ENCODE measurements around the gene FXYD1.

The FXYD1 gene

DNA sequence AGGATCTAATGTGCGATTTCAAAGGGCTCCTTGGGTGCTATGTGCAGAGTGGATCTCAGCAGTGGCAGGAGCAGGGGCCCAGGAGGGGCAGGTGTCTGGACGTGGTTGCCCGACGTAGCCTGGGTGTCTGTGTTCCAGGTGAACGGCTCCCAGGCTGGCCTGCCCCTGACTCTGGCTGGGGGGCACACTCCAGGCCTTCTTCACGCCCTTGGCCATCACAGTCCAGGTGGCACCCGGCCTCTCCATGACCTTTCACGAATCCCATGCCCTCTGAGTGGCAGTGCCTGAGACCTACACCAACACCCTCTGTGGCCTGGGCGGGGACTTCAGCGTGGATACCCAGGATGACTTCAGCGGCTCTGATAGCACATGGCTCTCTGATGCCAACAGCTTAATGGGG lies 34.3 kb upstream of the FXYD1 start:
- FAIRE-seq (no peak), DNase-seq (ENCODE audit: insufficient read length, low spot score) (no peak)
- TF ChIP-seq POLR2A (IDR thresholded peaks at IDR 0.05; ENCODE audit: low read depth, low read length) = no peak

DNA sequence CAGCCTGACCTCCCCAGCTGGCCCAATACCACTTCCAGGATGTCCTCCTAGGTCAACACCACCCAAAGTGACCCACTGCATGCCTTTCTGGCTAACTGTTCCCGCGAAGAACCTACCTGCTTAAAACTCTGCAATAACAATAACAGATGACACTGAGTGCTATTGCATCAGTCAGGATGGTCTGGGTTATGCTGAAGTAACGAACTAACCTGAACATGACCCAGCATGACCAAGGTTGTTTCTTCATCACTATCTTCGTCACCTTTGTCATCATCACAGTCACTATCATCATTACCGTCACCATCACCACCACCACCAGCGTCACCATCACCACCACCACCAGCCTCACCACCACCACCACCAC lies 33.6 kb upstream of the FXYD1 start:
- DNase-seq (ENCODE audit: insufficient read length, low spot score) (no peak), FAIRE-seq (no peak)
- TF ChIP-seq POLR2A (IDR thresholded peaks at IDR 0.05; ENCODE audit: low read depth, low read length) = no peak

DNA sequence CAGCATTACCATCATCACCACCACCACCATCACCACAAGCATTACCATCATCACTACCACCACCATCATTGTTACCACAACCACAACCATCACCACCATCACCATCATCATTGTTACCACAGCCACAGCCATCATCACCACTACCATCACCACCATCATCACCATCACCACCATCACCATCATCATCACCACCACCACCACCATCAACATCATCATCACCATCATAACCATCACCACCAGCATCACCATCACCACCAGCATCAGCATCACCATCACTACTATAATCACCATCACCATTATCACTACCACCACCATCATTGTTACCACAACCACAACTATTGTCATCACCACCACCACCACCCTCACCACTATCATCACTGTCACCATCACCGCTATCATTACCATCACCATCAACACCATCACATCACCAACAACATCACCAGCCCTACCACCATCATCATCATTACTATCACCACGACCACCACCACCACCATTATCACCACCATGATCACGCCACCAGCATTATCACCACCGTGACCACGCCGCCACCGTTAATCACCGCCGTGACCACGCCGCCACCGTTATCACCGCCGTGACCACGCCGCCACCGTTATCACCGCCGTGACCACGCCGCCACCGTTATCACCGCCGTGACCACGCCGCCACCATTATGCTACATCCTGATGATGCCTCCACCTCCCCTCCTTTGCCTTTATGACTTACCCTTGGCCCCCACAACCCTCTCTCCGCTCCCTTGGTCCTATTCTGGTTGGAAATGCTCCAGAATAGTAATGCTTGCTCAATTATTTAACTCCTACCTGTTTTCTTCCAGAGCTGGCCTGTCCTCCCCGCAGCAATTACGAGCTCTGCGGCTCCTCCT lies 33.0 kb upstream of the FXYD1 start:
- TF ChIP-seq POLR2A (IDR thresholded peaks at IDR 0.05; ENCODE audit: low read depth, low read length) = no peak
- no peak for FAIRE-seq
- no peak for DNase-seq (ENCODE audit: insufficient read length, low spot score)

DNA sequence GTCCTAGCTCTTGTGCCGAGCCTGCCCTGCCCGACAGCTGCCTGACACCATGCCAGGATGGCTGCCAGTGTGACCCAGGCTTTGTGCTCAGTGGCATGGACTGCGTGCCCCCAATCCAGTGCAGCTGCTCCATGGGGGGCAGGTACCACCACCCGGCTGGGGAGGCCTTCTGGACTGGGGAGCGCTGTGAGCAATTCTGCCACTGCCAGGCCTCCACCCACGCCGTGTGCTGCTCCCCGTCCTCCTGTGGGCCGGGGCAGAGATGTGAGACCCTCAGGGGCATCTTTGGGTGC lies 32.4 kb upstream of the FXYD1 start:
- DNase-seq (ENCODE audit: insufficient read length, low spot score) (no peak), FAIRE-seq (no peak)
- TF ChIP-seq POLR2A (IDR thresholded peaks at IDR 0.05; ENCODE audit: low read depth, low read length) = no peak

DNA sequence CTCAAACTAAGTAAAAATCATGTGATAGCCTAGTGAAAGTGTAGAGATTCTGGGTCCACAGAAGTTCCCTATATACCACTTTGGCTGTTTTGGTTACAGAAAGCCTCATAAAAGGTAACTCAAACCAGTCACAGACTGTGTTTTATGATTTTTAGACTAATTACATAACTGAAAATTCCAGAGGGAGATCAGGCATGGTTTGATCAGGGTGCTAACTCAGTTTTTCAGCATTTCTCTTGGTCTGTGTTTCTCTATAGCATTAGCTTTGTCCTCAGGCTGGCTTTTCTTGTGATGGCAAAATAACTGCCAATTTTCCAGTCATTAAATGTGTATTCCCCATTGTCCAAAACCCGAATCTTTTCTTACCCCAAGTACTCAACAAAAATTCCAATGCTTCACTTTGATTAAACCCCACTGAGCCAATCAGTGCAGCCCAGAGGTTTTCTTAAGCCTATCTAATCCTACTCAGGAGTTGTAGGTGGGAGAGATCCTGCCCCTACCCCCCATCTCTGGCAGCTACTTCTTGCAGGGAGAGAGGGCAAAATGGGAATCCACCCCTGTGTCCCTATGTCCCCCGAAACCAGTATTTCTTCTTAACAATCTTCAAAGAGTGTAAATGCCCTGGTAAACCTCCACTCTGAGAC lies 31.6 kb upstream of the FXYD1 start:
- DNase-seq (ENCODE audit: insufficient read length, low spot score) = no peak
- FAIRE-seq = no peak
- TF ChIP-seq POLR2A (IDR thresholded peaks at IDR 0.05; ENCODE audit: low read depth, low read length) = no peak

DNA sequence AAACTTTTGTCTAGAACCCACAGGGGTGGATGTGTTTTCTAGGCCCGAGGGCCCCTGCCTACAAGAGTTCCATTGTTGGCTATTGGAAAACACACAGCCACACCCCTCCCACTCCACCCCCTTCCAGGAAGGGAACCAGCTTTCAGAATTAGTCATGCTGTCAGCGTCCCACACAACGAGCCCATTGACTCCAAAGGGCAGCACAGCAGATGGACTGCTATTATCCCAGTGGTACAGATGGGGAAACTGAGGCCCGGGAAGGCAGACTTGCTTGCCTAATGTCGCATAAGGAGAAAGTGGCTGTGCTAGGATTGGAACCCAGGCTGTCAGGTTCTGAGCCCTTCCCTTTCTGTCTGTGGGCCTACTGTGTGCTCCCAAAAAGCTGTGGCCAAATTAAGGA lies 31.1 kb upstream of the FXYD1 start:
- peak; percentile 88 for DNase-seq (ENCODE audit: insufficient read length, low spot score)
- no peak for TF ChIP-seq POLR2A (IDR thresholded peaks at IDR 0.05; ENCODE audit: low read depth, low read length)
- peak; percentile 36 for FAIRE-seq

DNA sequence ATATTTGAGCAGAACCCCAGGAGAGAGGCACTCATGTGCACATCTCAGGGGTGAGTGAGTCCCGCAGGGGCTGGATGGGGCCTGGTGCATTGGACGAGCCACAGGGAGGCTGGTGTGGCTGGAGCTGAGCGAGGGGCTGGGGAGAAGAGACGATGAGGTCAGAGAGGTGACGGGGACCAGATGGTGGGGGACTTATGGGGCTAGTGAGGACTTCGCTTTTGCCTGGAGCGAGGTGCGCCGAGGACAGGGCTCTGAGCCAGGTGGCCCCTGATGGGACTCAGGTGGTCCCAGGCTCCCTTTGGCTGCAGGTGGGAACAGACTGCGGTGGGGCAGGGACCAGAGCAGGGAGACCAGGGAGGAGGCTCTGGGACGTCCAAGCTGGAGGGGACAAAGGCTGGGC lies 29.9 kb upstream of the FXYD1 start:
- DNase-seq (ENCODE audit: insufficient read length, low spot score) = no peak
- TF ChIP-seq POLR2A (IDR thresholded peaks at IDR 0.05; ENCODE audit: low read depth, low read length) = no peak
- no peak for FAIRE-seq

DNA sequence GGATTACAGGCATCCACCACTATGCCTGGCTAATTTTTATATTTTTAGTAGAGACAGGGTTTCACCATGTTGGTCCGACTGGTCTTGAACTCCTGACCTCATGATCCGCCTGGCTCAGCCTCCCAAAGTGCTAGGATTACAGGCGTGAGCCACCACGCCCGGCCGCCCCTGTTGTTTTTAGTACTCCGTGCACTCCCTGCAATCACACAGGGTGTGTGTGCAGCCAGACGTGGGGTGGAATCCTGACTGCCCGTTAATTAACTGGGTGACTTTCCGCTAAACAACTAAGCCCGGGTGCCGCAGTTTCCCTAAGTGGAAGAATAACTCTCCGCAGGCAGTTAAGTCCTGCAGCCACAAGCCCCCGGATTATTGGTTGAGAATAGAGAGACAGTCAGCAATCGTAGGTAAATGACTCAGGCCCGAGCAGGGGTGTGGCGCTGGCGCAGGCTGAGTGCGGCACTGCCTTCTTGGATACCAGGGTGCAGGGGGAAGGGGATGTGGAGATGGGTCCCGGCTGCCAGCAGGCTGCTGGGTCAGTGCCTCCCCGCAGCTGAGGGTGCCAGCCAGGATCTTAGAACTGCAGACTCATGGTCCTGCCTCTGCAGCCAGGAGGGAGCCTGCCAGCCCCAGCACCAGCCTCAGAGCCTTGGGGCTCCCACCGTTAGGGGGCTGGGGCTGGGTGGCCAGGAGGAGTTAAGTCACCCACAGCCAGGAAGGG lies 29.1 kb upstream of the FXYD1 start:
- no peak for TF ChIP-seq POLR2A (IDR thresholded peaks at IDR 0.05; ENCODE audit: low read depth, low read length)
- no peak for FAIRE-seq
- peak; percentile 82 for DNase-seq (ENCODE audit: insufficient read length, low spot score)

DNA sequence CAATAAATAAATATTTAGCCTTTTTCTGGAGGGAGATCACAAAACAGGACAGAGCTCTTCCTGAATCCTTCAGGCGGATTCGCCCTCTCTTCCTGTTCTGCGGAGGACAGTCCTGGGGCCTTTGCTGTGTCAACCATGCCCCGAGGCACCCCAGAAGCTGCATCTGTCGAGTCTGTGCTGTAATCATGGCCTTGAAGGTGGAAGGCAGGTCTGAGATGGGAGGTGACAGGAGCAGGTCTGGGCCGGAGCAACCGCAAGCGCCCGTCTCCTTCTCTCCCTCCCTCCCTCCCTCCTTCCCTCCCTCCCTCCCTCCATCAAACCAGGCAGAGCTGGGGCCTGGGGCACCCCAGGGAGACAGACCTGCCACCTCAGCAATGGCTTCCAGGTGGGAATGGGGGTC lies 27.6 kb upstream of the FXYD1 start:
- FAIRE-seq (no peak), DNase-seq (ENCODE audit: insufficient read length, low spot score) (no peak)
- TF ChIP-seq POLR2A (IDR thresholded peaks at IDR 0.05; ENCODE audit: low read depth, low read length) = no peak

DNA sequence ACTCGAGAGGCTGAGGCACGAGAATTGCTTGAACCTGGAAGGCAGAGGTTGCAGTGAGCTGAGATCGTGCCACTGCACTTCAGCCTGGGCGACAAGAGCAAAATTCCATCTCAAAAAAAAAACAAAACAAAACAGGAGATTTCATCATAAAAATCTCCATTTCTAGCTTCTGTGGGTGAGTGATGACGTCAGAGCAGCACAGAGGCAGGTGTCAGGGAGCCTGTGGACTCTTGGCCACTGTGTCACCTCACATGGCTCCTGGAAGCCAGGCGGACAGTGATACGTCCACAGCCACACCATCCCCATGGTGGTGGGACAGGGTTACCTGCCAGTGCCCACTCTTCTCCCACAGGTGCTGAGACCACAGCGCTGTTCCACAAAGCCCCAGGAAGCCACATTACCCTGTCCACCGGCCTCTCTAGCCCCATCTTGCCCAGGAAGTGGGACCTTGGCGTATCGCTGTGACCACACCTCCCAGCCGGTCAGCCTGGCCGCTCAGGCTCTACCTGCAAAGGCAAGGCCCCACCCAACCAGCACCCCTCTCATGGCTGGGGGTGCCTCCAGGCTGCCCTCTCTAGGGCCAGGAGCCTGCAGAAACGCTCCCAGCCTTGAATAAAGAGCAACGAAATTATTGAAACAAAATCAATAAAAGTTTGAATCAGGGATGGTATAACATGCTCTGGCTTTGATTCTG lies 25.5 kb upstream of the FXYD1 start:
- DNase-seq (ENCODE audit: insufficient read length, low spot score) (no peak), FAIRE-seq (no peak)
- TF ChIP-seq POLR2A (IDR thresholded peaks at IDR 0.05; ENCODE audit: low read depth, low read length) = no peak

DNA sequence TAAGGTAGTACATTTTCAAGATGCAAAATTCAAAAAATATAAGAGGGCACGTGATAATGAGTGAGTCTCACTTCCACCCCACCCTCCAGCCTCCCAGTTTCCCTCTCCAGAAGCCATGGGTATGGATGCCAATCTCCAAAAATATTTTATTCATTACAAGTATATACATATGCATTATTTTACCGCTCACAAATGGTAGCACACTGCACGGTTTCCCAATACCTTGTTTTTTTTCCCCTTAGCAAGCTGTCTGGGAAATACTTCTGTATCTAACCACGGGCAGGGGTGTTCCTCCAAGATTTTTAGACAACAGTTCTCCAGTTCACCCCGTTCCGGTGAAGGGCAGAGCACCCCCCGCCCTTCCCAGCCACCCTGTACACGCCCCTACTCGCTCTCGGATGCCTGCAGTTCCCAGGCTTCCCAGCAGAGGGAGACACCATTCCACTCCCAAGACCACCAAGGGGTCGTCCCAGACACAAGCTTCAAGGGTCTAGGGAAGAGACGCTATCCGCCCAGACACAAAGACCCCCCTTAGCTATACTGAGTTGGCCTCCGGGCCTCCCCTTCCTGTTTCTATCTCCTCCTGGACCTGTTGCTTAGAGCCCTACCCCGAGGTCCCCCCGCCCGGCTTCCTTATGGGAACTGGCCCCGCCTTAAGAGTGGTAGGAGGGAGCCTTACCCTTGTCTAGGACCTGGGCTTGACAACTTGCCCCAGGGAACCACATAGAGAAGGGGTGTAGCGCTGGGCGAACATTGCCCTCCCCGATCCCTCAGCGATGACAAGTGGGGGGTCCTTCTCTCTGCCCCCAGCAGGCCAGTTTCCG lies 24.1 kb upstream of the FXYD1 start:
- no peak for FAIRE-seq
- TF ChIP-seq POLR2A (IDR thresholded peaks at IDR 0.05; ENCODE audit: low read depth, low read length) = no peak
- peak; percentile 85 for DNase-seq (ENCODE audit: insufficient read length, low spot score)

DNA sequence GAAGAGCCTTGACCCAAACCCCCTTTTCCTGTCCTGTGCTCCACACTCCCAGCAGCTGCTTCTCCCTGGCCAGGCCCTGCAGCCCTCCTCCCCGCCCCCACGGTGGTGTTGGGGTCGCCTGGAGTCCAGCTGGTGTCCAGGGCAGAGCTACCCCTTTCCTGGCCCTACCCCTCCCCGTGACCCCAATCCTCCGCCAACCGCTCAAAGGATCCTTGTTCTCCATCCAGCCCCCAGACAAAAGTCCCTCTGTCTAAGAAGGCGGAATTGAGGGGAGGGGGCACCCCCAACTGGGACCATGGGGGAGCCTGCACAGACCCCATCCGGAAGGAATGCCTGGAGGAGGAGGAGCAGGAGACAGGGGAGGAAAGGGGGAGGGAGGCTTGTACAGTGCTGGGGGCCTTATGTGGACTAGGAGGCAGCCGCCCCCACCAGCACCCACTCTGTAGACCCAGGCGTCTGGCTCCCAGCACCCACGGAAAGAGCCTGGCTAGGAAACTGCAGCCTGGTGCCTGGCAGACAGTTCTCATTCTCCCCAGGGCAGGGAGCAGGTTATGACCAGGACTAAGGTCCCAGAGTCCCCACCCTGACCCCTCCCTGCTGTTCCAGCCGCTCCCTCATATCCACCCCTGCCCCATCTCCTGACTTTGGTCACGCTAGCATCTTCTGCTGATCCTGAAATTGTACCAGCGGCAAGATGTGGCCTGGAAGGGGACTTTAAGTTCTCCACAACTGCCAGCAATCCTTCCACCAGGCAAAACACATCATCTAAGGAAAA lies 23.3 kb upstream of the FXYD1 start, which contains the start of gene FXYD3:
Gene FXYD3, plus strand, starts transcription at position 647 of the 775 bp plus-strand sequence. CDS start 3,554 bp downstream, outside the sequence.
- no peak for TF ChIP-seq POLR2A (IDR thresholded peaks at IDR 0.05; ENCODE audit: low read depth, low read length)
- no peak for FAIRE-seq
- DNase-seq (ENCODE audit: insufficient read length, low spot score) = no peak

All from H54 (cell line).